ENCODE measurements around the gene BMX.

Gene BMX

GRCh38 chrX:15504661-15505060, 4.1 kb downstream of the BMX start:
- no peak overlapping the region for H3K27ac ChIP-seq
- no peak for TF ChIP-seq CTCF (conservative IDR thresholded peaks at IDR 0.05)

- no peak for TF ChIP-seq CTCF (conservative IDR thresholded peaks at IDR 0.05)
- H3K27ac ChIP-seq, result no peak overlapping the region
Measured at GRCh38 chrX:15505101-15505500, 4.5 kb downstream of the BMX start.

GRCh38 chrX:15507005-15507404, 6.4 kb downstream of the BMX start:
- TF ChIP-seq CTCF (conservative IDR thresholded peaks at IDR 0.05), result no peak
- no peak overlapping the region for H3K27ac ChIP-seq

GRCh38 chrX:15509845-15510244, 9.2 kb downstream of the BMX start:
- TF ChIP-seq CTCF (conservative IDR thresholded peaks at IDR 0.05), result no peak
- no peak overlapping the region for H3K27ac ChIP-seq

GRCh38 chrX:15511563-15511962, 11.0 kb downstream of the BMX start:
- H3K27ac ChIP-seq, result no peak overlapping the region

GRCh38 chrX:15512401-15512965, 11.9 kb downstream of the BMX start:
- no peak overlapping the region for H3K27ac ChIP-seq
- TF ChIP-seq CTCF (conservative IDR thresholded peaks at IDR 0.05), result no peak

More at GRCh38 chrX:15511563-15511962, 11.0 kb downstream of the BMX start:
- no peak for TF ChIP-seq CTCF (conservative IDR thresholded peaks at IDR 0.05)

- H3K27ac ChIP-seq, result no peak overlapping the region
- TF ChIP-seq CTCF (conservative IDR thresholded peaks at IDR 0.05), result no peak
Measured at GRCh38 chrX:15514279-15514678, 13.7 kb downstream of the BMX start.

All from VCaP (cell line).